ENCODE results near the gene CCDC188. TPM values are rescaled to one million over a fixed set of nuclear protein-coding genes. Genes with fewer than 3 reads are reported as not detected.

Gene CCDC188
- total RNA-seq, 1 experiment from 2014 or later = not detected

DNA sequence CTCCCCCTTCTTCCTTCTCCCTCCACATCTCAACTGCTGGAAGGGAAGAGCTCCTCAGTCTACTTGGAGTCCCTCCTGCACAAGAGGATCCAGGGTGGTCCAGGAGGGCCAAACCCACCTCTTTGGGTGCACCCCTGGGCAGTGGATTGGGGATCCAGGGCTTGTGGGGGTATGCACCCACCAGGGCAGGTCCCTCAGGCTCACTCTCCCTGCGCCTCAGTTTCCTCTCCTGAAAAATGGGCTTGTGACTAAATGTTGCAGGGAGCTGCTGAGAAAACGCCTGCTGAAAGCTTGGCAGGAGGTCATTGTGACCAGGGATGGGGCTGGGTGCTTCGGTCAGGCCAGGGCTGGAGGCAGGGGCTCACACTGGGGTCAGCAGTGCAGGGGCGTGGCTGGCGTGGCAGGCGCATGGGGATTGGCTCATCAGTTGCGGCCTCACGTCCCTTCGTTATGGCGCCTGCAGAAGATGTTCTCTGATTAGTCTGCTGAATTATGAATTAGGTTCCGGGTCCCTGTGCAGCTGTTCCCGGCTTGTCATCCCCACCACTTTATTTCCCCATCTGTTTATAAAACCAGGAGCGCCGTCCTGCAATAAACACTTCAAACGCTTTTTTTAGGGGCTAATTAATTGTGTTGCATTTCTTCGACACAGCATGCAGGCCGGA, 25.7 kb upstream of the CCDC188 start (continued):
- no peak for TF ChIP-seq TEAD4 (CRISPR knock-in tag; IDR thresholded peaks at IDR 0.05)

DNA sequence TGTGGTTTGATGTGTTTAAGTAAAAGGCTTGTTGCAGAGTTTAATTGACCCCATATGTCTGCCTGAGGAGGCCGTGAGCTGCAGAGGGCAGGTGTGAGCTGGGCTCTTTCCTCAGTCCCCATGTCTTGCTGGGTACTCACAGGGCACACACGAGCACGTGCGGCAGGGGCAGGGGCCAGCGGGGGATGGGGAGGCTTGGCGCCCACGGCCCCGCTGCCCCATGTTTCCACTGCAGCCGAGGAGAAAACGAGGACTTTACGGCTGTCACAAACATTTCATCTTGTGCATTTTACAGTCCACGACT, 24.7 kb upstream of the CCDC188 start:
- DNase-seq (ENCODE audit: low spot score) (no peak), ATAC-seq (no peak)
- TF ChIP-seq, protein P1, sequence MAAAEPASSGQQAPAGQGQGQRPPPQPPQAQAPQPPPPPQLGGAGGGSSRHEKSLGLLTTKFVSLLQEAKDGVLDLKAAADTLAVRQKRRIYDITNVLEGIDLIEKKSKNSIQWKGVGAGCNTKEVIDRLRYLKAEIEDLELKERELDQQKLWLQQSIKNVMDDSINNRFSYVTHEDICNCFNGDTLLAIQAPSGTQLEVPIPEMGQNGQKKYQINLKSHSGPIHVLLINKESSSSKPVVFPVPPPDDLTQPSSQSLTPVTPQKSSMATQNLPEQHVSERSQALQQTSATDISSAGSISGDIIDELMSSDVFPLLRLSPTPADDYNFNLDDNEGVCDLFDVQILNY (CRISPR knock-in tag; IDR thresholded peaks at IDR 0.05) = no peak
- TF ChIP-seq NR1H2 (CRISPR knock-in tag; IDR thresholded peaks at IDR 0.05) (no peak), EMX1 (CRISPR knock-in tag; IDR thresholded peaks at IDR 0.05) (no peak), ZNF396 (CRISPR knock-in tag; IDR thresholded peaks at IDR 0.05; ENCODE audit: borderline replicate concordance) (no peak), OVOL2 (CRISPR knock-in tag; IDR thresholded peaks at IDR 0.05; ENCODE audit: borderline replicate concordance) (no peak), TP53 (CRISPR knock-in tag; IDR thresholded peaks at IDR 0.05) (no peak), FOXJ3 (CRISPR knock-in tag; IDR thresholded peaks at IDR 0.05; ENCODE audit: borderline replicate concordance) (no peak), NR3C1 (CRISPR knock-in tag; conservative IDR thresholded peaks at IDR 0.05; ENCODE audit: low read depth) (no peak), NR2C2 (CRISPR knock-in tag; IDR thresholded peaks at IDR 0.05) (no peak), SOX15 (CRISPR knock-in tag; IDR thresholded peaks at IDR 0.05) (no peak), JUN (CRISPR knock-in tag; IDR thresholded peaks at IDR 0.05) (no peak), NFYB (CRISPR knock-in tag; conservative IDR thresholded peaks at IDR 0.05; ENCODE audit: low read depth) (no peak), CREM (CRISPR knock-in tag; IDR thresholded peaks at IDR 0.05) (no peak)
- TF ChIP-seq, protein P2, sequence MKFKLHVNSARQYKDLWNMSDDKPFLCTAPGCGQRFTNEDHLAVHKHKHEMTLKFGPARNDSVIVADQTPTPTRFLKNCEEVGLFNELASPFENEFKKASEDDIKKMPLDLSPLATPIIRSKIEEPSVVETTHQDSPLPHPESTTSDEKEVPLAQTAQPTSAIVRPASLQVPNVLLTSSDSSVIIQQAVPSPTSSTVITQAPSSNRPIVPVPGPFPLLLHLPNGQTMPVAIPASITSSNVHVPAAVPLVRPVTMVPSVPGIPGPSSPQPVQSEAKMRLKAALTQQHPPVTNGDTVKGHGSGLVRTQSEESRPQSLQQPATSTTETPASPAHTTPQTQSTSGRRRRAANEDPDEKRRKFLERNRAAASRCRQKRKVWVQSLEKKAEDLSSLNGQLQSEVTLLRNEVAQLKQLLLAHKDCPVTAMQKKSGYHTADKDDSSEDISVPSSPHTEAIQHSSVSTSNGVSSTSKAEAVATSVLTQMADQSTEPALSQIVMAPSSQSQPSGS (CRISPR knock-in tag; IDR thresholded peaks at IDR 0.05; ENCODE audit: borderline replicate concordance, low read depth) = no peak
- TF ChIP-seq, protein P3, sequence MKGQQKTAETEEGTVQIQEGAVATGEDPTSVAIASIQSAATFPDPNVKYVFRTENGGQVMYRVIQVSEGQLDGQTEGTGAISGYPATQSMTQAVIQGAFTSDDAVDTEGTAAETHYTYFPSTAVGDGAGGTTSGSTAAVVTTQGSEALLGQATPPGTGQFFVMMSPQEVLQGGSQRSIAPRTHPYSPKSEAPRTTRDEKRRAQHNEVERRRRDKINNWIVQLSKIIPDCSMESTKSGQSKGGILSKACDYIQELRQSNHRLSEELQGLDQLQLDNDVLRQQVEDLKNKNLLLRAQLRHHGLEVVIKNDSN (CRISPR knock-in tag; IDR thresholded peaks at IDR 0.05) = no peak
- no peaks in the 10 kb centered on the region for H3K9me3 Mint-ChIP-seq
- no peaks in the 10 kb centered on the region for H3K36me3 Mint-ChIP-seq
- no peaks in the 10 kb centered on the region for H3K27me3 Mint-ChIP-seq (ENCODE audit: low read depth)
- ChIA-PET CTCF (interaction anchor here (0.6 to 4.4 kb wide), 13 partner anchors 11 to 144 kb away, joined by 3 to 44 read pairs (median 7); partner anchors contain the start of gene DGCR6L), POLR2A (no interaction called here)
- no peak overlapping the region for H3K27ac Mint-ChIP-seq
- H3K4me1 Mint-ChIP-seq = no peaks in the 10 kb centered on the region
- no peak overlapping the region for H3K4me3 Mint-ChIP-seq

- POLR2A ChIA-PET = no interaction called here
Measured at GRCh38 chr22:20174785-20175596, 24.1 kb upstream of the CCDC188 start.

More at GRCh38 chr22:20174785-20175596, 24.1 kb upstream of the CCDC188 start:
- no peak for TF ChIP-seq TEAD4 (CRISPR knock-in tag; IDR thresholded peaks at IDR 0.05)
- TF ChIP-seq, protein P4, sequence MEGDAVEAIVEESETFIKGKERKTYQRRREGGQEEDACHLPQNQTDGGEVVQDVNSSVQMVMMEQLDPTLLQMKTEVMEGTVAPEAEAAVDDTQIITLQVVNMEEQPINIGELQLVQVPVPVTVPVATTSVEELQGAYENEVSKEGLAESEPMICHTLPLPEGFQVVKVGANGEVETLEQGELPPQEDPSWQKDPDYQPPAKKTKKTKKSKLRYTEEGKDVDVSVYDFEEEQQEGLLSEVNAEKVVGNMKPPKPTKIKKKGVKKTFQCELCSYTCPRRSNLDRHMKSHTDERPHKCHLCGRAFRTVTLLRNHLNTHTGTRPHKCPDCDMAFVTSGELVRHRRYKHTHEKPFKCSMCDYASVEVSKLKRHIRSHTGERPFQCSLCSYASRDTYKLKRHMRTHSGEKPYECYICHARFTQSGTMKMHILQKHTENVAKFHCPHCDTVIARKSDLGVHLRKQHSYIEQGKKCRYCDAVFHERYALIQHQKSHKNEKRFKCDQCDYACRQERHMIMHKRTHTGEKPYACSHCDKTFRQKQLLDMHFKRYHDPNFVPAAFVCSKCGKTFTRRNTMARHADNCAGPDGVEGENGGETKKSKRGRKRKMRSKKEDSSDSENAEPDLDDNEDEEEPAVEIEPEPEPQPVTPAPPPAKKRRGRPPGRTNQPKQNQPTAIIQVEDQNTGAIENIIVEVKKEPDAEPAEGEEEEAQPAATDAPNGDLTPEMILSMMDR (IDR thresholded peaks at IDR 0.05) = no peak
- no peak for TF ChIP-seq ARID4B (CRISPR knock-in tag; IDR thresholded peaks at IDR 0.05; ENCODE audit: borderline replicate concordance)
- Mint-ChIP-seq H3K27ac (no peak overlapping the region), H3K4me3 (no peak overlapping the region), H3K27me3 (ENCODE audit: low read depth) (no peaks in the 10 kb centered on the region), H3K9me3 (no peaks in the 10 kb centered on the region), H3K36me3 (no peaks in the 10 kb centered on the region), H3K4me1 (no peaks in the 10 kb centered on the region)
- no peak for DNase-seq (ENCODE audit: low spot score)
- CTCF ChIA-PET = interaction anchor here (0.6 to 4.4 kb wide), 15 partner anchors 12 to 145 kb away, joined by 3 to 44 read pairs (median 7); partner anchors contain the start of gene DGCR6L
- ATAC-seq = peak; percentile 67

Data from WTC11 (cell line).